DMS114 treated with DMSO at 0.1 percent for 48 hours (cell line): ENCODE data around the gene MBIP.
"Not testable (repeated sequence)": the region's sequence is repeated elsewhere in the genome, so short reads cannot be mapped to it uniquely, and the experiment has no call there.

Experiments
- DNase-seq: peaks from one replicate; lab custom pipeline; 2025; ENCODE audit not compliant: unreplicated experiment; lab: John Stamatoyannopoulos, UW

The MBIP gene

GRCh38 chr14:36320200-36320896 lies at the start of gene MBIP:
Gene MBIP, minus strand, starts transcription at chr14:36320637. Its CDS starts 49 bp downstream, at chr14:36320588.
- peak; percentile 87 for DNase-seq

GRCh38 chr14:36367985-36368774 lies 47.7 kb upstream of the MBIP start:
- no peak for DNase-seq

- DNase-seq: no peak
These were observed 45.3 kb upstream of the MBIP start for GRCh38 chr14:36365766-36366165.

GRCh38 chr14:36363704-36364103 lies 43.3 kb upstream of the MBIP start:
- DNase-seq: no peak

GRCh38 chr14:36362648-36363047 lies 42.2 kb upstream of the MBIP start:
- no peak for DNase-seq

- no peak for DNase-seq
These were observed 40.9 kb upstream of the MBIP start for GRCh38 chr14:36361210-36361853.

- DNase-seq: no peak
These were observed 36.4 kb upstream of the MBIP start for GRCh38 chr14:36356862-36357261.

GRCh38 chr14:36346052-36346451 lies 25.6 kb upstream of the MBIP start:
- no peak for DNase-seq

- no peak for DNase-seq
These were observed 23.8 kb upstream of the MBIP start for GRCh38 chr14:36344211-36344610.

GRCh38 chr14:36341811-36342210 lies 21.4 kb upstream of the MBIP start:
- DNase-seq: not testable (repeated sequence)

- DNase-seq: no peak
These were observed 19.9 kb upstream of the MBIP start for GRCh38 chr14:36340276-36340890.

GRCh38 chr14:36339816-36340215 lies 19.4 kb upstream of the MBIP start:
- DNase-seq: no peak

- DNase-seq: no peak
These were observed 12.7 kb upstream of the MBIP start for GRCh38 chr14:36333119-36333518.

GRCh38 chr14:36327573-36327972 lies 7.1 kb upstream of the MBIP start:
- not testable (repeated sequence) for DNase-seq

GRCh38 chr14:36325853-36326252 lies 5.4 kb upstream of the MBIP start:
- DNase-seq: no peak

GRCh38 chr14:36324897-36325296 lies 4.5 kb upstream of the MBIP start:
- DNase-seq: no peak

- DNase-seq: no peak
These were observed 502 bp upstream of the MBIP start for GRCh38 chr14:36320897-36321381.

- no peak for DNase-seq
These were observed 588 bp downstream of the MBIP start for GRCh38 chr14:36319899-36320199.

GRCh38 chr14:36317650-36318049 lies 2.8 kb downstream of the MBIP start:
- DNase-seq: no peak

- no peak for DNase-seq
These were observed 4.3 kb downstream of the MBIP start for GRCh38 chr14:36316131-36316530.

- DNase-seq: no peak
These were observed 5.1 kb downstream of the MBIP start for GRCh38 chr14:36315159-36315853.
